ENCODE measurements around the gene OTOS.

OTOS gene

GRCh38 chr2:240111253-240111652, 29.2 kb downstream of the OTOS start:
- DNase-seq, result no peak

GRCh38 chr2:240109386-240109785, 31.1 kb downstream of the OTOS start:
- DNase-seq, result no peak

GRCh38 chr2:240107477-240107796, 33.0 kb downstream of the OTOS start:
- DNase-seq, result no peak

GRCh38 chr2:240106765-240107476, 33.5 kb downstream of the OTOS start:
- no peak for DNase-seq

- no peak for DNase-seq
Observed at GRCh38 chr2:240105982-240106381, 34.5 kb downstream of the OTOS start.

- DNase-seq, result no peak
Observed at GRCh38 chr2:240103136-240103535, 37.3 kb downstream of the OTOS start.

GRCh38 chr2:240098349-240098748, 42.1 kb downstream of the OTOS start:
- no peak for DNase-seq

- no peak for DNase-seq
Observed at GRCh38 chr2:240095556-240096523, 44.6 kb downstream of the OTOS start.

GRCh38 chr2:240089306-240089705, 51.2 kb downstream of the OTOS start:
- no peak for DNase-seq

All from amniotic stem cell (primary cell).